NT2/D1 (cell line): ENCODE data around the gene DNAJC16.

Experiments
- YY1 ChIP-seq: IDR thresholded peaks from 2 replicates; pipeline ENCODE4 v1.6.1; 2011; ENCODE audit not compliant: insufficient read length, insufficient read depth
- ZNF274 ChIP-seq: IDR thresholded peaks from 2 replicates; pipeline ENCODE4 v1.6.1; 2011; ENCODE audit warnings: mild to moderate bottlenecking, low read depth, low read length

DNA sequence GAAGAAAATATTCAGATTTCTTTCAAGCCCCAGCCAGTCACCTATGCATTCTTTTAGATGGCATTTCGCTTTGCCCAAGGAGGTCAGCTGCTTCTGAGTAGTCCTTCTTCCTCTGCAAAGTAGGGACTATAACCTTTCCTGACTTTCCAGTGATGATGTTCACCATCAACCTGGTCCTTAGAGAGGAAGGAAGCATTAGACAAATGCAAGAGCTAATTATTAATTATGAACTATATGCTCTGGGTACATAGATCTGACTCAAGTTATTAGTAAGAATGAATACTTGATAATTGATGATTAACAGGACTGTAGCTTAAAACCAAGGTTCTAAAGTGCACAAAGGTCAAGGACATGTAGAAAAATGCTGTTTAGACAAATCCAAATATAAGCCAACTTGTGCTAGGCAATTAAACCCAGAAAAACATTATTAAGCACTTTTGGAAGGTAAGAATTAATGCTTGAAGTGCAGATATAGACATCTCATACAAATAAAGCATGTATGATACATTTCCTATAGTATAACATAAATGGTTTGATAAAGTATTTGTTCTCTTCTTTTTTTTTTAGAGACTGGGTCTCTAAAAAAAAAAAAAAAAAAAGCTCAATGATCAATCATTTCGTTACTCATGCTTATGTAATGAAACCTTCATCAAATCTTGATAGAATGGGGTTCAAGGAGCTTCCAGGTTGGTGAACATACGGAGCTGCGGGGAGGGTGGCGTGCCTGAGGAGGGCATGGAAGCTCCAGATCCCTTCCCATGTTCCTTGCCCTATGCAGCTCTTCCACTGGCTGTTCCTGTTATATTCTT, 69.4 kb downstream of the DNAJC16 start:
- TF ChIP-seq YY1, result no peak
- no peak for TF ChIP-seq ZNF274
